ENCODE results near the gene NUP133. TPM values are rescaled to one million over a fixed set of nuclear protein-coding genes. Genes with fewer than 3 reads are reported as not detected.

The NUP133 gene
- total and polyA plus RNA-seq, 10 donors, result 15.3 to 42.8 (median 34.7) TPM

DNA sequence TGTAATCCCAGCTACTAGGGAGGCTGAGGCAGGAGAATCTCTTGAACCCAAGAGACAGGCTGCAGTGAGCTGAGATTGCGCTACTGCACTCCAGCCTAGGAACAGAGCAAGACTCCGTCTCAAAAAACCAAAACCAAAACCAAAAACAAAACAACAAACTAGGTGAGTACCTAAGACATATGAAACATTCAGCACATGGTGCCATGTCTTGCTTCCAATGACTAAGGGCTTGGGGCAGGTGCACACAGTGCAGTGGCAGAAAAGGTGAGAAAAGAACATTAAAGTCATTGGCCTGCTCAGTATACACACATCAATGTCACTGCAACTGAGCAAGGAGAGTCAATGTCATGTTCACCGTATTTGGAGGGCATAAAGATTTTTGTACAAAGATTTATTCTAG is 70.1 kb downstream of the NUP133 start:
- H3K27me3 ChIP-seq (replicated peaks in 1 of 7), result peaks cover 9 to 35% (median 22%) of the 10 kb centered on the region in 7 donors
- H3K36me3 ChIP-seq, result peaks cover 2 to 46% (median 25%) of the 10 kb centered on the region in 6 donors
- peaks cover 0 to 19% (median 6%) of the 10 kb centered on the region in 6 donors for H3K4me1 ChIP-seq
- no peaks in the 10 kb centered on the region for H3K9me3 ChIP-seq
- 87 to 95% (median 92%) methylated on average over 3 of the region's 3 CpGs for WGBS, 5 donors
- H3K27ac ChIP-seq, result no peak overlapping the region
- DNase-seq, result no peak
- intact Hi-C loops (cut with DNase I; ENCODE audit: low total_unique reads), result no loop called here
- TF ChIP-seq POLR2AphosphoS5 (IDR thresholded peaks at IDR 0.05), result no peak
- no peak for TF ChIP-seq POLR2A (IDR thresholded peaks at IDR 0.05)
- TF ChIP-seq, protein P1, sequence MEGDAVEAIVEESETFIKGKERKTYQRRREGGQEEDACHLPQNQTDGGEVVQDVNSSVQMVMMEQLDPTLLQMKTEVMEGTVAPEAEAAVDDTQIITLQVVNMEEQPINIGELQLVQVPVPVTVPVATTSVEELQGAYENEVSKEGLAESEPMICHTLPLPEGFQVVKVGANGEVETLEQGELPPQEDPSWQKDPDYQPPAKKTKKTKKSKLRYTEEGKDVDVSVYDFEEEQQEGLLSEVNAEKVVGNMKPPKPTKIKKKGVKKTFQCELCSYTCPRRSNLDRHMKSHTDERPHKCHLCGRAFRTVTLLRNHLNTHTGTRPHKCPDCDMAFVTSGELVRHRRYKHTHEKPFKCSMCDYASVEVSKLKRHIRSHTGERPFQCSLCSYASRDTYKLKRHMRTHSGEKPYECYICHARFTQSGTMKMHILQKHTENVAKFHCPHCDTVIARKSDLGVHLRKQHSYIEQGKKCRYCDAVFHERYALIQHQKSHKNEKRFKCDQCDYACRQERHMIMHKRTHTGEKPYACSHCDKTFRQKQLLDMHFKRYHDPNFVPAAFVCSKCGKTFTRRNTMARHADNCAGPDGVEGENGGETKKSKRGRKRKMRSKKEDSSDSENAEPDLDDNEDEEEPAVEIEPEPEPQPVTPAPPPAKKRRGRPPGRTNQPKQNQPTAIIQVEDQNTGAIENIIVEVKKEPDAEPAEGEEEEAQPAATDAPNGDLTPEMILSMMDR (IDR thresholded peaks at IDR 0.05 in 8 of 11, conservative IDR thresholded peaks at IDR 0.05 in 3 of 11), result no peak
- H3K4me3 ChIP-seq, result no peak overlapping the region

DNA sequence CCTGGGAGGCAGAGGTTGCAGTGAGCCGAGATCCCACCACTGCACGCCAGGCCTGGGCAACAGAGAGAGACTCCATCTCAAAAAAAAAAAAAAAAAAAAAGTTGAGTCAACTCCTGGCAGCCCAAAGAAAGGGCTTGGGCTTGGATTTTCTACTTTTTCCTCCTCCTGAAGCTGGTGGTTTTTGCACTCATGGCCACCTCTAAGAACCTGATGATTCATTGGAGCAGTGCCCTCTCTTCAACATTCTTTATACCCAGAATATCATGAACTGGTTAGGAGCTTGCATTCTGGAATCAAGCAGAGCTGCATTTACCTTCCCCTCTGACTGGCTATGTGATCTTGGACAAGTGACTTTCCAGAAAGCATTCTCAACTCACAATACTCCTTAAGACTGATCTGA is 70.7 kb downstream of the NUP133 start:
- Histone ChIP-seq H3K9me3 (no peaks in the 10 kb centered on the region), H3K27me3 (replicated peaks in 1 of 7) (peaks cover 12 to 41% (median 28%) of the 10 kb centered on the region in 7 donors), H3K4me3 (no peak overlapping the region), H3K27ac (no peak overlapping the region), H3K4me1 (peaks cover 0 to 24% (median 8%) of the 10 kb centered on the region in 6 donors), H3K36me3 (peaks cover 2 to 40% (median 23%) of the 10 kb centered on the region in 6 donors)
- TF ChIP-seq POLR2A (IDR thresholded peaks at IDR 0.05) (no peak), POLR2AphosphoS5 (IDR thresholded peaks at IDR 0.05) (no peak)
- TF ChIP-seq, protein P1 (IDR thresholded peaks at IDR 0.05 in 8 of 11, conservative IDR thresholded peaks at IDR 0.05 in 3 of 11), result no peak
- 90 to 98% (median 97%) methylated on average over 2 of the region's 2 CpGs for WGBS, 5 donors
- DNase-seq, result no peak
- intact Hi-C loops (cut with DNase I; ENCODE audit: low total_unique reads), result no loop called here

DNA sequence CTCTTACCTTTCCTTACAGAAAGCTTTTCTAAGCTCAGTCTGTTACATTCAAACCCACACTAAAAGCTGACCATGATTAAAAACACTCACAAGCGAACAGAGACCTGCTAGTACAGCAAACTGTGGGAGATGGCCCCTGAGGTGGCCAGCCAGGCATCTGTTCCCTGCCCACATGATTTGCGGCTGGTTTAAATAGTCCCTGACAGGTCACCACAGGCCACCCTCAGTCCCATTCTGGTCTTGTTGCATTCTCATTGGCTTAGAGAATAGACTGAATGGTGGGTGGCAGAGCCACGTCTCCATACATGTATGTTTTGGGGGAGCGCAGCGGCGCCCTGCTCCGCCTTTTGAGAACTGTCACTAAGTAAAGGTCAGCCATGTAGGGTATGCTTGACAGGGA is 71.9 kb downstream of the NUP133 start:
- intact Hi-C loops (cut with DNase I; ENCODE audit: low total_unique reads), result no loop called here
- TF ChIP-seq POLR2AphosphoS5 (IDR thresholded peaks at IDR 0.05) (no peak), POLR2A (IDR thresholded peaks at IDR 0.05) (no peak)
- TF ChIP-seq, protein P1 (IDR thresholded peaks at IDR 0.05 in 8 of 11, conservative IDR thresholded peaks at IDR 0.05 in 3 of 11), result no peak
- Histone ChIP-seq H3K4me3 (no peak overlapping the region), H3K9me3 (no peaks in the 10 kb centered on the region), H3K36me3 (peaks cover 2 to 28% (median 16%) of the 10 kb centered on the region in 6 donors), H3K27ac (no peak overlapping the region), H3K4me1 (peaks cover 10 to 37% (median 20%) of the 10 kb centered on the region in 6 donors), H3K27me3 (replicated peaks in 1 of 7) (peaks cover 12 to 53% (median 40%) of the 10 kb centered on the region in 7 donors)
- WGBS, 5 donors, result 70 to 85% (median 76%) methylated on average over 7 of the region's 7 CpGs
- no peak for DNase-seq

DNA sequence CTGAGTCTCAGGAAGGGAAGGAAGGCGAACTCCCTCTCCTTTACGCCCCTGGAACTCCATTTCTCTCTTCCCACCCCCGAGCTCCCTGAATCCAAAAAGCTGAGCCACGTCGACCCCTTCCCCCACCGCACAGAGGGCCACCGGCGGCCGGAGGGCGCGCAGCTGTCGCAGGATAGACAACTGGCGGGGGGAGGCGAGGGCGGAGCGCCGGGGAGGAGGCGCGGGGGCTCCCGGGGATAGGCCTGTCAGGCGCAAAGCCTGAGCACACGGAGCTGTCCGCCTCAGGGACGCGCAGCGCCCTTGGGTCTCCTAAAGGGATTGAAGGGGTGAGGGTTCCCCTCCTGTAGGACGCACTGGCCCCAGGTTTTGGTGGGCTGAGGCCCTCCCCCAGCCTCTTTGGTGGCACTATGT is 73.5 kb downstream of the NUP133 start:
- intact Hi-C loops (cut with DNase I; ENCODE audit: low total_unique reads), result no loop called here
- WGBS, 5 donors, result 3 to 8% (median 5%) methylated on average over 20 to 27 of the region's 27 CpGs

More for the DNA sequence above, 73.5 kb downstream of the NUP133 start:
- Histone ChIP-seq H3K36me3 (peaks cover 0 to 12% (median 3%) of the 10 kb centered on the region in 6 donors), H3K9me3 (no peaks in the 10 kb centered on the region), H3K27me3 (replicated peaks in 1 of 7) (peaks cover 12 to 69% (median 56%) of the 10 kb centered on the region in 7 donors), H3K27ac (no peak overlapping the region), H3K4me1 (peaks cover 13 to 45% (median 26%) of the 10 kb centered on the region in 6 donors), H3K4me3 (no peak overlapping the region)
- DNase-seq, result no peak
- TF ChIP-seq POLR2AphosphoS5 (IDR thresholded peaks at IDR 0.05) (no peak), POLR2A (IDR thresholded peaks at IDR 0.05) (no peak)
- TF ChIP-seq, protein P1 (IDR thresholded peaks at IDR 0.05 in 8 of 11, conservative IDR thresholded peaks at IDR 0.05 in 3 of 11), result no peak
